ENCODE measurements around the gene CTSZ. TPM values are rescaled to one million over a fixed set of nuclear protein-coding genes. Genes with fewer than 3 reads are reported as not detected.
A peak's percentile ranks its signal among the peaks of the same experiment; 100 is the strongest.

Gene CTSZ
- total and polyA plus RNA-seq, 8 donors = 35.3 to 134 (median 56.2) TPM

DNA sequence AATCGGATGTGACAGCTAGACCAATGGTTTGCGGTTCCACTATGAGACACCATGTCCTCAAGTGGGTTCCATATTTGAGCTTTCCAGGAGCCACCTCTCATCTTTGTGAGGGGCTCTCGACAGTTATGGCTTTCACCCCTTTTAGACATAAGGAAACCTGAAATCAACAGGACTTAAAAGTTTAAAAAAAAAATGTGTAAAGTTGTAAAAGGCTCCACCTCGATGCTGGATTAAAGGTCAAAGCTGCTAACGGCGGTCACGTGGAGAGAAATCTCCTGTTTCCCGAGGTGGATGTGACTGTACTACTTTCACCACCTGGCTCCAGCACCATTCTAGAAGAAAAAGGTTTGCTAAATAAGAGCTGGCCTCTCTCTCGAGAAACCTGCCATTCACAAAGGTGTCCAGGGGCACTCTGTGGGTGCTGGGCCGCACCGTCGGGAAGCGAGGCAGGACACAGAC, 24.5 kb upstream of the CTSZ start:
- Histone ChIP-seq H3K36me3 (peaks cover 25 to 66% (median 58%) of the 10 kb centered on the region in 4 donors), H3K4me3 (peak overlapping the region; percentile 78 to 85 (median 82)), H3K27ac (peak overlapping the region; percentile 88 to 94 (median 91)), H3K9me3 (no peaks in the 10 kb centered on the region), H3K4me1 (peaks cover 32 to 58% (median 50%) of the 10 kb centered on the region in 4 donors), H3K27me3 (no peaks in the 10 kb centered on the region)
- DNase-seq = no peak
- TF ChIP-seq POLR2A (IDR thresholded peaks at IDR 0.05) (no peak), EP300 (IDR thresholded peaks at IDR 0.05) (no peak), POLR2AphosphoS5 (IDR thresholded peaks at IDR 0.05) (no peak)
- TF ChIP-seq, protein P1, sequence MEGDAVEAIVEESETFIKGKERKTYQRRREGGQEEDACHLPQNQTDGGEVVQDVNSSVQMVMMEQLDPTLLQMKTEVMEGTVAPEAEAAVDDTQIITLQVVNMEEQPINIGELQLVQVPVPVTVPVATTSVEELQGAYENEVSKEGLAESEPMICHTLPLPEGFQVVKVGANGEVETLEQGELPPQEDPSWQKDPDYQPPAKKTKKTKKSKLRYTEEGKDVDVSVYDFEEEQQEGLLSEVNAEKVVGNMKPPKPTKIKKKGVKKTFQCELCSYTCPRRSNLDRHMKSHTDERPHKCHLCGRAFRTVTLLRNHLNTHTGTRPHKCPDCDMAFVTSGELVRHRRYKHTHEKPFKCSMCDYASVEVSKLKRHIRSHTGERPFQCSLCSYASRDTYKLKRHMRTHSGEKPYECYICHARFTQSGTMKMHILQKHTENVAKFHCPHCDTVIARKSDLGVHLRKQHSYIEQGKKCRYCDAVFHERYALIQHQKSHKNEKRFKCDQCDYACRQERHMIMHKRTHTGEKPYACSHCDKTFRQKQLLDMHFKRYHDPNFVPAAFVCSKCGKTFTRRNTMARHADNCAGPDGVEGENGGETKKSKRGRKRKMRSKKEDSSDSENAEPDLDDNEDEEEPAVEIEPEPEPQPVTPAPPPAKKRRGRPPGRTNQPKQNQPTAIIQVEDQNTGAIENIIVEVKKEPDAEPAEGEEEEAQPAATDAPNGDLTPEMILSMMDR (IDR thresholded peaks at IDR 0.05) = no peak
- 7 to 23% (median 11%) methylated on average over 13 of the region's 13 CpGs for WGBS, 5 donors
- intact Hi-C loops (cut with DNase I; ENCODE audit: low total_unique reads) = no loop called here

DNA sequence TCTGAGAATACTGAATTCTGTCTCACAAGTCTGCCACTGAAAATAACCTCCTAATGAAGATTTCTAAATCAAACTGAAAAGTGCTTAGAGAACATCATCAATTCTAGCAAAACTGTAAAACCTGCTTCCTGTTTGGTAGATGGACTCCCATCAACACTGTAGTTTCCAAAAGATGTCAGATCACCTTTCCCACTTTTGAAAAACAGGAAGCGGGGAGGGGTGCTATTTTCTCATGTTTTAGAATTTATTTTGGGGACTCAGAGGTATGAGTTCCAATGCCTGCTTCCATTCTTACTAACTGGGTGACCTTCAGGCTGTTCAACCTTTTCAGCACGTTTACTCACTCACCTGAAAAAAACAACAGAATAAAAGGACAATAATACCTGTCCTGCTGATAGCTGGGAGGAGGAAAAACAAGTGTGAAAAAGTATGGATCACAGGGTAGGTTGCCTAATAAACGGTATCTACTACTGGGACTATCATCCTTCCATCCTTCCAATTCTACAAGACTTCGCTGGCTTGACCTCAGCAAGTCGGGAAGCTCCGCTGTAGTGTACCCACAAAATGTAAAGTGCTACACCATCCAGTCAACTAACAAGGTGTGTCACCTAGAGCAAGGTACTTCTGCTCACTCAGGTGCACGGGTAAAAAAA, 24.0 kb upstream of the CTSZ start:
- Histone ChIP-seq H3K4me1 (peaks cover 32 to 64% (median 53%) of the 10 kb centered on the region in 4 donors), H3K27ac (peak overlapping the region; percentile 54 to 94 (median 91)), H3K36me3 (peaks cover 23 to 66% (median 58%) of the 10 kb centered on the region in 4 donors), H3K27me3 (no peaks in the 10 kb centered on the region), H3K9me3 (no peaks in the 10 kb centered on the region), H3K4me3 (peak overlapping the region; percentile 78 to 85 (median 82))
- 59 to 70% (median 61%) methylated on average over 7 of the region's 7 CpGs for WGBS, 5 donors
- TF ChIP-seq POLR2AphosphoS5 (IDR thresholded peaks at IDR 0.05) (no peak), POLR2A (IDR thresholded peaks at IDR 0.05) (no peak), EP300 (IDR thresholded peaks at IDR 0.05) (no peak)
- TF ChIP-seq, protein P1 (IDR thresholded peaks at IDR 0.05) = no peak
- intact Hi-C loops (cut with DNase I; ENCODE audit: low total_unique reads) = no loop called here
- no peak for DNase-seq

DNA sequence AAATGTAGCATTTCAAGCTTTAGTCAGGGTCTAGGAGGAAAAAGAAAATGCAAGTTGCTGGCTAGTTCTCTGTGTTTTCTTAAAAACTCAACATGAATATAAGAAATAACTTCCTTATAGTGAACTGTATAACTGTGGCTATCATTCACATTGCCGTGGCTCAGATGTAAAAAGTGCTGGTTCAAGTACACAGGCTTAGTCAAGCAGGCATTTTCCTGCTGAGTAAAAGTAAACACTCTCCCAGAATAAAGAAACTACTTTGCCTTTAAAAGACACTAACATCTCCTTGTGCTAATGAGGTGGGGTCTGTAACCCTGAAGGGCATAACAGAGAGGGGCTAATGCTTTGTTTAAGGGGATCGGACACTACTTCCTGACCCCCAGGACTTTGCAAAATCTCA, 21.8 kb upstream of the CTSZ start:
- peaks cover 21 to 66% (median 60%) of the 10 kb centered on the region in 4 donors for H3K36me3 ChIP-seq
- peak overlapping the region in 3 of 5 donors; percentile 5 to 44 (median 43) for H3K27ac ChIP-seq
- TF ChIP-seq EP300 (IDR thresholded peaks at IDR 0.05) (no peak), POLR2A (IDR thresholded peaks at IDR 0.05) (no peak), POLR2AphosphoS5 (IDR thresholded peaks at IDR 0.05) (no peak)
- TF ChIP-seq, protein P1 (IDR thresholded peaks at IDR 0.05) = no peak
- DNase-seq = no peak
- 17 to 39% (median 22%) methylated on average over 2 of the region's 2 CpGs for WGBS, 5 donors
- no peaks in the 10 kb centered on the region for H3K9me3 ChIP-seq
- peak overlapping the region in 3 of 4 donors; percentile 19 to 26 (median 22) for H3K4me3 ChIP-seq
- H3K27me3 ChIP-seq = no peaks in the 10 kb centered on the region
- peaks cover 32 to 69% (median 54%) of the 10 kb centered on the region in 4 donors for H3K4me1 ChIP-seq
- intact Hi-C loops (cut with DNase I; ENCODE audit: low total_unique reads) = no loop called here

DNA sequence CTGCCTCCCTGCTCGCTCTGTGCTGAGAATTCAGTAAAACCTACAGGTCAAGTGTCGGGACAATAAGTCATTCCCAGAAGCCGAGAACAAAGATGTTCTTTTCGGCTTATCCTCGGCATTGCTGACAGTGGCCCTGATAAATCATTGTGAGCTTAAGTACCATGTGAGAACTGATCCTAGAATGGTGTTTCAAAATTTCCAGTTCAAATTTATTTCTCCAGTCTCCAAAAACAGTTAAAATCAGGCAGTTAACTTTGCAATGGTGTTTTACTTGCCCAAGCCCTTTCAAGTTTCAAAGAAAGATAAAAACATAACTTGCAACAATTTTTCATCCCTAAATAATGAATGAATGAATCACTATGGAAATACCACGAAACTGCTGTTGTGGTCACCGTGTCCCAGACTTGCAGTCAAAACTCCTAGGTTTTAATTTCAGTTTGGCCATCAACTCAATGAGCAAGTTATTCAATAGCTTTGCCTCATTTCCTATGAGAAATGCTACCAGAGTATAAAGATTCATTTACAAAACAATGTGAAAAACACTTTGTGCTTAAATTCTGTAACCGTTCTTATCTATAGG, 20.8 kb upstream of the CTSZ start:
- H3K27me3 ChIP-seq = no peaks in the 10 kb centered on the region
- DNase-seq = no peak
- WGBS, 5 donors = 85 to 89% (median 86%) methylated on average over 8 of the region's 8 CpGs
- H3K27ac ChIP-seq = no peak overlapping the region
- peaks cover 32 to 65% (median 52%) of the 10 kb centered on the region in 4 donors for H3K4me1 ChIP-seq
- H3K9me3 ChIP-seq = no peaks in the 10 kb centered on the region
- H3K36me3 ChIP-seq = peaks cover 29 to 73% (median 69%) of the 10 kb centered on the region in 4 donors
- H3K4me3 ChIP-seq = no peak overlapping the region
- intact Hi-C loops (cut with DNase I; ENCODE audit: low total_unique reads) = no loop called here
- TF ChIP-seq EP300 (IDR thresholded peaks at IDR 0.05) (no peak), POLR2A (IDR thresholded peaks at IDR 0.05) (no peak), POLR2AphosphoS5 (IDR thresholded peaks at IDR 0.05) (no peak)
- TF ChIP-seq, protein P1 (IDR thresholded peaks at IDR 0.05) = no peak
